ENCODE measurements around the gene TLE1.
"Not testable (repeated sequence)": the region's sequence is repeated elsewhere in the genome, so short reads cannot be mapped to it uniquely, and the experiment has no call there.

The TLE1 gene

GRCh38 chr9:81599837-81600236, 89.5 kb downstream of the TLE1 start:
- no peak for DNase-seq (ENCODE audit: low spot score)

- DNase-seq (ENCODE audit: low spot score) = no peak
Observed at GRCh38 chr9:81598811-81599210, 90.5 kb downstream of the TLE1 start.

GRCh38 chr9:81598123-81598497, 91.2 kb downstream of the TLE1 start:
- no peak for DNase-seq (ENCODE audit: low spot score)

GRCh38 chr9:81597419-81598122, 91.8 kb downstream of the TLE1 start:
- DNase-seq (ENCODE audit: low spot score) = peak; percentile 6

GRCh38 chr9:81596679-81597418, 92.5 kb downstream of the TLE1 start:
- peak; percentile 31 for DNase-seq (ENCODE audit: low spot score)

- DNase-seq (ENCODE audit: low spot score) = no peak
Observed at GRCh38 chr9:81595887-81596543, 93.3 kb downstream of the TLE1 start.

- not testable (repeated sequence) for DNase-seq (ENCODE audit: low spot score)
Observed at GRCh38 chr9:81595293-81595692, 94.1 kb downstream of the TLE1 start.

GRCh38 chr9:81594415-81594814, 94.9 kb downstream of the TLE1 start:
- DNase-seq (ENCODE audit: low spot score) = no peak

GRCh38 chr9:81592887-81593266, 96.5 kb downstream of the TLE1 start:
- no peak for DNase-seq (ENCODE audit: low spot score)

- DNase-seq (ENCODE audit: low spot score) = no peak
Observed at GRCh38 chr9:81591791-81592190, 97.6 kb downstream of the TLE1 start.

- no peak for DNase-seq (ENCODE audit: low spot score)
Observed at GRCh38 chr9:81590688-81591087, 98.7 kb downstream of the TLE1 start.

- DNase-seq (ENCODE audit: low spot score) = no peak
Observed at GRCh38 chr9:81589819-81590218, 99.5 kb downstream of the TLE1 start.

GRCh38 chr9:81589392-81589791, 100.0 kb downstream of the TLE1 start:
- no peak for DNase-seq (ENCODE audit: low spot score)

GRCh38 chr9:81588148-81588871, 101.0 kb downstream of the TLE1 start:
- DNase-seq (ENCODE audit: low spot score) = no peak

- no peak for DNase-seq (ENCODE audit: low spot score)
Observed at GRCh38 chr9:81586786-81587185, 102.6 kb downstream of the TLE1 start.

GRCh38 chr9:81585191-81585763, 104.1 kb downstream of the TLE1 start:
- DNase-seq (ENCODE audit: low spot score) = no peak

- DNase-seq (ENCODE audit: low spot score) = no peak
Observed at GRCh38 chr9:81584099-81584498, 105.2 kb downstream of the TLE1 start.

GRCh38 chr9:81581986-81582385, 107.4 kb downstream of the TLE1 start:
- DNase-seq (ENCODE audit: low spot score) = no peak

GRCh38 chr9:81579381-81579780, 110.0 kb downstream of the TLE1 start:
- DNase-seq (ENCODE audit: low spot score) = no peak

GRCh38 chr9:81578606-81579005, 110.7 kb downstream of the TLE1 start:
- no peak for DNase-seq (ENCODE audit: low spot score)

- DNase-seq (ENCODE audit: low spot score) = no peak
Observed at GRCh38 chr9:81575956-81576355, 113.4 kb downstream of the TLE1 start.

- no peak for DNase-seq (ENCODE audit: low spot score)
Observed at GRCh38 chr9:81574405-81574804, 114.9 kb downstream of the TLE1 start.
